HepG2 (cell line): ENCODE data around the gene ANKRD11. TPM values are rescaled to one million over a fixed set of nuclear protein-coding genes. Genes with fewer than 3 reads are reported as not detected.

Source experiments
- DNMT3B ChIP-seq: conservative IDR thresholded peaks from 2 replicates; pipeline ENCODE4 v1.6.1; 2016; ENCODE audit warnings: missing biosample characterization, control low read depth
- HMGXB4 ChIP-seq, 2 experiments: sonication (generic) in 1 of 2; formaldehyde crosslinking in 1 of 2; IDR thresholded peaks; 2 replicates each; pipeline versions ENCODE4 v1.4.0 to v1.6.1; 2018 to 2020; ENCODE audit warnings: missing genetic modification reagents in 2 of 2, borderline replicate concordance in 1 of 2, low read depth in 1 of 2, mild to moderate bottlenecking in 1 of 2, missing biosample characterization in 1 of 2
- HNF1B ChIP-seq: sonication (generic); formaldehyde crosslinking; IDR thresholded peaks from 2 replicates; pipeline ENCODE4 v1.5.1; 2020; ENCODE audit warnings: mild to moderate bottlenecking, moderate library complexity, missing genetic modification reagents
- MED1 ChIP-seq: sonication (generic); formaldehyde crosslinking; IDR thresholded peaks from 2 replicates; pipeline ENCODE4 v1.4.0; 2020; ENCODE audit warnings: missing genetic modification reagents
- PBX2 ChIP-seq: IDR thresholded peaks from 2 replicates; pipeline ENCODE4 v1.6.1; 2016; ENCODE audit warnings: control low read depth
- RAD51 ChIP-seq: fragments of 450-650 bp; IDR thresholded peaks from 2 replicates; pipeline ENCODE4 v1.6.1; 2016; ENCODE audit warnings: borderline replicate concordance
- TBX3 ChIP-seq: fragments of 450-650 bp; IDR thresholded peaks from 2 replicates; pipeline ENCODE4 v1.6.1; 2017; ENCODE audit warnings: antibody characterized with exemption, mild to moderate bottlenecking, inconsistent platforms, borderline replicate concordance
- TFDP2 ChIP-seq: sonication (generic); formaldehyde crosslinking; IDR thresholded peaks from 2 replicates; pipeline ENCODE4 v1.4.0; 2020; ENCODE audit warnings: missing genetic modification reagents
- THAP9 ChIP-seq: sonication (generic); formaldehyde crosslinking; IDR thresholded peaks from 2 replicates; pipeline ENCODE4; 2020; ENCODE audit warnings: missing genetic modification reagents, mild to moderate bottlenecking, borderline replicate concordance
- YY1 ChIP-seq: IDR thresholded peaks from 2 replicates; pipeline ENCODE4 v1.6.1; 2011; ENCODE audit warnings: low read length, low read depth, moderate library complexity, mild to moderate bottlenecking; ENCODE audit not compliant: insufficient read depth, insufficient replicate concordance
- ZNF10 ChIP-seq: sonication (generic); formaldehyde crosslinking; IDR thresholded peaks from 2 replicates; pipeline ENCODE4 v1.4.0; 2020; ENCODE audit warnings: mild to moderate bottlenecking, low read depth, missing genetic modification reagents, borderline replicate concordance
- ZNF652 ChIP-seq: IDR thresholded peaks from 2 replicates; pipeline ENCODE4 v1.6.1; 2016; ENCODE audit warnings: low read depth, borderline replicate concordance
- ZNF788 ChIP-seq: sonication (generic); formaldehyde crosslinking; IDR thresholded peaks from 2 replicates; pipeline ENCODE4 v1.5.0; 2020; ENCODE audit warnings: mild to moderate bottlenecking, missing genetic modification reagents, borderline replicate concordance
- polyA plus RNA-seq, 8 experiments: library from polyadenylated mRNA; depleted of rRNA in 3 of 8; stranded (reverse) in 7 of 8; unstranded in 1 of 8; fragments of >200 nt; fragmentation: Illumina TruSeq in 4 of 8; extraction: Trizol in 4 of 8; gene quantifications; 2 replicates each; pipeline versions ENCODE4 v1.2.1 to v1.2.3, GENCODE V29; 2011 to 2016; ENCODE audit warnings: low read depth in 4 of 8, missing spikeins in 1 of 8, mixed read lengths in 1 of 8; ENCODE audit not compliant: insufficient read depth in 1 of 8
- total RNA-seq, 5 experiments: library from RNA; depleted of rRNA; stranded (reverse); fragments of >200 nt; fragmentation: Illumina TruSeq; extraction: Trizol; gene quantifications; 2 replicates each; pipeline ENCODE4 v1.2.3, GENCODE V29; 2016; ENCODE audit warnings: low read depth in 1 of 5
- TF ChIP-seq, protein P1 (sequence below): sonication (generic); formaldehyde crosslinking; IDR thresholded peaks from 2 replicates; pipeline ENCODE4 v1.5.1; 2020; ENCODE audit warnings: mild to moderate bottlenecking, missing genetic modification reagents, borderline replicate concordance
- TF ChIP-seq, protein P2 (sequence below): sonication (generic); formaldehyde crosslinking; conservative IDR thresholded peaks from 2 replicates; pipeline ENCODE4 v1.8.0; 2022; ENCODE audit warnings: missing genetic modification reagents

The ANKRD11 gene
- total and polyA plus RNA-seq, 2 of the 13 experiments (the other 11 are each of a cell fraction or from before 2014, with no cell fraction given), result 21.4 to 38.4 TPM

GRCh38 chr16:89322321-89323119 is 167.8 kb downstream of the ANKRD11 start (continued):
- TF ChIP-seq THAP9 (CRISPR knock-in tag), result no peak
- no peak for TF ChIP-seq HNF1B (CRISPR knock-in tag)
- TF ChIP-seq PBX2 (CRISPR knock-in tag), result peak; percentile 80
- no peak for TF ChIP-seq ZNF10 (CRISPR knock-in tag)
- TF ChIP-seq YY1, result no peak
- TF ChIP-seq ZNF788 (CRISPR knock-in tag), result 0 out of 2 replicates have a peak, but pooled peaks have one; percentile 42
- TF ChIP-seq HMGXB4 (CRISPR knock-in tag; IDR thresholded peaks at IDR 0.05; ENCODE audit: borderline replicate concordance in 1 of 2, low read depth in 1 of 2), result no peak
- no peak for TF ChIP-seq ZNF652
- TF ChIP-seq, protein P1, sequence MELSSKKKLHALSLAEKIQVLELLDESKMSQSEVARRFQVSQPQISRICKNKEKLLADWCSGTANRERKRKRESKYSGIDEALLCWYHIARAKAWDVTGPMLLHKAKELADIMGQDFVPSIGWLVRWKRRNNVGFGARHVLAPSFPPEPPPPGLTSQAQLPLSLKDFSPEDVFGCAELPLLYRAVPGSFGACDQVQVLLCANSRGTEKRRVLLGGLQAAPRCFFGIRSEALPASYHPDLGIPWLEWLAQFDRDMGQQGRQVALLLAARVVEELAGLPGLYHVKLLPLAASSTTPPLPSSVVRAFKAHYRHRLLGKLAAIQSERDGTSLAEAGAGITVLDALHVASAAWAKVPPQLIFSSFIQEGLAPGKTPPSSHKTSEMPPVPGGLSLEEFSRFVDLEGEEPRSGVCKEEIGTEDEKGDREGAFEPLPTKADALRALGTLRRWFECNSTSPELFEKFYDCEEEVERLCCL, result no peak
- no peak for TF ChIP-seq TBX3
- no peak for TF ChIP-seq RAD51
- TF ChIP-seq, protein P2, sequence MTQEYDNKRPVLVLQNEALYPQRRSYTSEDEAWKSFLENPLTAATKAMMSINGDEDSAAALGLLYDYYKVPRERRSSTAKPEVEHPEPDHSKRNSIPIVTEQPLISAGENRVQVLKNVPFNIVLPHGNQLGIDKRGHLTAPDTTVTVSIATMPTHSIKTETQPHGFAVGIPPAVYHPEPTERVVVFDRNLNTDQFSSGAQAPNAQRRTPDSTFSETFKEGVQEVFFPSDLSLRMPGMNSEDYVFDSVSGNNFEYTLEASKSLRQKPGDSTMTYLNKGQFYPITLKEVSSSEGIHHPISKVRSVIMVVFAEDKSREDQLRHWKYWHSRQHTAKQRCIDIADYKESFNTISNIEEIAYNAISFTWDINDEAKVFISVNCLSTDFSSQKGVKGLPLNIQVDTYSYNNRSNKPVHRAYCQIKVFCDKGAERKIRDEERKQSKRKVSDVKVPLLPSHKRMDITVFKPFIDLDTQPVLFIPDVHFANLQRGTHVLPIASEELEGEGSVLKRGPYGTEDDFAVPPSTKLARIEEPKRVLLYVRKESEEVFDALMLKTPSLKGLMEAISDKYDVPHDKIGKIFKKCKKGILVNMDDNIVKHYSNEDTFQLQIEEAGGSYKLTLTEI (CRISPR knock-in tag), result no peak
- TF ChIP-seq TFDP2 (CRISPR knock-in tag), result no peak
- no peak for TF ChIP-seq DNMT3B (CRISPR knock-in tag)
- no peak for TF ChIP-seq MED1
